ENCODE measurements around the gene TNFAIP2.

Gene TNFAIP2

GRCh38 chr14:103121846-103122584 is 1.2 kb upstream of the TNFAIP2 start:
- DNase-seq (ENCODE audit: low spot score): no peak

- no peak for DNase-seq (ENCODE audit: low spot score)
Measured at GRCh38 chr14:103122585-103122946, 695 bp upstream of the TNFAIP2 start.

GRCh38 chr14:103123634-103124500 is 606 bp downstream of the TNFAIP2 start:
- DNase-seq (ENCODE audit: low spot score): no peak

- no peak for DNase-seq (ENCODE audit: low spot score)
Measured at GRCh38 chr14:103124501-103125001, 1.3 kb downstream of the TNFAIP2 start.

- DNase-seq (ENCODE audit: low spot score): no peak
Measured at GRCh38 chr14:103125098-103126070, 2.1 kb downstream of the TNFAIP2 start.

GRCh38 chr14:103126088-103126872 is 3.0 kb downstream of the TNFAIP2 start:
- DNase-seq (ENCODE audit: low spot score): no peak

- no peak for DNase-seq (ENCODE audit: low spot score)
Measured at GRCh38 chr14:103126873-103127304, 3.6 kb downstream of the TNFAIP2 start.

- no peak for DNase-seq (ENCODE audit: low spot score)
Measured at GRCh38 chr14:103127356-103127755, 4.1 kb downstream of the TNFAIP2 start.

- no peak for DNase-seq (ENCODE audit: low spot score)
Measured at GRCh38 chr14:103127861-103128598, 4.8 kb downstream of the TNFAIP2 start.

- DNase-seq (ENCODE audit: low spot score): no peak
Measured at GRCh38 chr14:103128631-103129300, 5.5 kb downstream of the TNFAIP2 start.

GRCh38 chr14:103129301-103130016 is 6.2 kb downstream of the TNFAIP2 start:
- DNase-seq (ENCODE audit: low spot score): no peak

GRCh38 chr14:103130017-103130764 is 6.9 kb downstream of the TNFAIP2 start:
- DNase-seq (ENCODE audit: low spot score): no peak

- DNase-seq (ENCODE audit: low spot score): no peak
Measured at GRCh38 chr14:103130965-103131364, 7.7 kb downstream of the TNFAIP2 start.

GRCh38 chr14:103131580-103131979 is 8.3 kb downstream of the TNFAIP2 start:
- DNase-seq (ENCODE audit: low spot score): no peak

GRCh38 chr14:103132381-103133209 is 9.3 kb downstream of the TNFAIP2 start:
- DNase-seq (ENCODE audit: low spot score): no peak

GRCh38 chr14:103133210-103134140 is 10.2 kb downstream of the TNFAIP2 start:
- no peak for DNase-seq (ENCODE audit: low spot score)
